GM12865 (cell line): ENCODE results near the gene PREX1.

ENCODE experiments used
- DNase-seq: peaks from one replicate; pipeline ENCODE4 v3.0.0; 2010; ENCODE audit warnings: low read depth
- H3K4me3 ChIP-seq: 2 replicates; pipeline ENCODE4 v1.5.1; 2011; ENCODE audit warnings: mild to moderate bottlenecking, low read depth, low read length, control low read depth
- CTCF ChIP-seq: IDR thresholded peaks from 2 replicates; pipeline ENCODE4 v1.5.1; 2011; ENCODE audit warnings: low read length, control low read depth, low read depth, inconsistent platforms; ENCODE audit not compliant: insufficient read depth; ENCODE audit errors: missing control alignments

PREX1 gene

GRCh38 chr20:48799328-48800105, 28.3 kb downstream of the PREX1 start:
- no peak for TF ChIP-seq CTCF

GRCh38 chr20:48797850-48798747, 29.7 kb downstream of the PREX1 start:
- TF ChIP-seq CTCF: no peak
- no peak for DNase-seq
- no peak overlapping the region for H3K4me3 ChIP-seq

More at GRCh38 chr20:48799328-48800105, 28.3 kb downstream of the PREX1 start:
- no peak overlapping the region for H3K4me3 ChIP-seq
- DNase-seq: no peak

- no peak for DNase-seq
- H3K4me3 ChIP-seq: no peak overlapping the region
- TF ChIP-seq CTCF: no peak
These were observed 30.4 kb downstream of the PREX1 start for GRCh38 chr20:48797275-48797825.

- no peak overlapping the region for H3K4me3 ChIP-seq
- DNase-seq: no peak
These were observed 32.1 kb downstream of the PREX1 start for GRCh38 chr20:48795732-48796131.

GRCh38 chr20:48794816-48795457, 32.9 kb downstream of the PREX1 start:
- TF ChIP-seq CTCF: no peak
- no peak for DNase-seq
- H3K4me3 ChIP-seq: no peak overlapping the region

More at GRCh38 chr20:48795732-48796131, 32.1 kb downstream of the PREX1 start:
- TF ChIP-seq CTCF: no peak

GRCh38 chr20:48794360-48794759, 33.4 kb downstream of the PREX1 start:
- H3K4me3 ChIP-seq: no peak overlapping the region
- DNase-seq: no peak
- no peak for TF ChIP-seq CTCF
